HEK293 (cell line): ENCODE data around the gene IRX2.

ENCODE experiments used
- CTCF ChIA-PET: fragments of 350-600 bp; formaldehyde crosslinking; extraction: SDS; loops from one replicate; lab custom pipeline; 2021; ENCODE audit warnings: antibody characterized with exemption; lab: Yijun Ruan, JAX
- POLR2A ChIA-PET: fragments of 300-600 bp; formaldehyde crosslinking; extraction: SDS; loops from one replicate; lab custom pipeline; 2020; ENCODE audit warnings: antibody characterized with exemption, inconsistent platforms; lab: Yijun Ruan, JAX
- H3K27ac ChIP-seq: fragments of 200-500 bp; sonication (Bioruptor generic); 2 replicates; pipeline ENCODE4 v1.5.1; 2014; ENCODE audit warnings: low read depth, low read length, control low read depth, inconsistent platforms; ENCODE audit errors: extremely low read depth
- H3K36me3 ChIP-seq, 2 experiments: fragments of 200-500 bp in 1 of 2; sonication (Bioruptor generic) in 1 of 2; 1 replicate in 1 of 2; 2 replicates in 1 of 2; pipeline ENCODE4 v1.5.1; 2014 to 2017; ENCODE audit warnings: inconsistent platforms in 2 of 2, low read length in 2 of 2; ENCODE audit not compliant: control insufficient read depth in 2 of 2, insufficient read depth in 1 of 2
- H3K4me1 ChIP-seq: fragments of 200-500 bp; sonication (Bioruptor generic); 2 replicates; pipeline ENCODE4 v1.5.1; 2014; ENCODE audit warnings: mild to moderate bottlenecking, low read length, inconsistent platforms; ENCODE audit not compliant: control insufficient read depth, insufficient read depth
- H3K4me3 ChIP-seq: 2 replicates; pipeline ENCODE4 v1.5.1; 2011; ENCODE audit warnings: low read depth, mild to moderate bottlenecking, control low read depth, low read length, moderate library complexity
- H3K9me3 ChIP-seq: fragments of 200-500 bp; sonication (Bioruptor generic); 2 replicates; pipeline ENCODE4 v1.5.1; 2014; ENCODE audit warnings: low read depth, low read length, inconsistent platforms; ENCODE audit not compliant: control insufficient read depth, insufficient read depth
- GFI1B ChIP-seq: fragments of 450-650 bp; formaldehyde crosslinking; IDR thresholded peaks from 2 replicates; pipeline ENCODE4 v1.5.1; 2016; ENCODE audit warnings: missing biosample characterization, missing genetic modification characterization
- OVOL3 ChIP-seq: fragments of 450-650 bp; formaldehyde crosslinking; IDR thresholded peaks from 2 replicates; pipeline ENCODE4 v1.5.1; 2016; ENCODE audit warnings: missing biosample characterization, missing genetic modification characterization
- REST ChIP-seq: fragments of 450-650 bp; formaldehyde crosslinking; IDR thresholded peaks from 2 replicates; pipeline ENCODE4 v1.5.1; 2016; ENCODE audit warnings: missing biosample characterization, missing genetic modification characterization
- TSHZ1 ChIP-seq: fragments of 450-650 bp; formaldehyde crosslinking; IDR thresholded peaks from 2 replicates; pipeline ENCODE4 v1.5.1; 2016; ENCODE audit warnings: missing biosample characterization, missing genetic modification characterization, borderline replicate concordance
- ZNF175 ChIP-seq: fragments of 450-650 bp; formaldehyde crosslinking; IDR thresholded peaks from 2 replicates; pipeline ENCODE4 v1.5.1; 2016; ENCODE audit warnings: missing biosample characterization, missing genetic modification characterization
- ZNF266 ChIP-seq: fragments of 450-650 bp; formaldehyde crosslinking; IDR thresholded peaks from 2 replicates; pipeline ENCODE4 v1.5.1; 2016; ENCODE audit warnings: missing biosample characterization, missing genetic modification characterization, low read depth
- ZNF423 ChIP-seq: fragments of 450-650 bp; formaldehyde crosslinking; IDR thresholded peaks from 2 replicates; pipeline ENCODE4 v1.5.1; 2016; ENCODE audit warnings: missing biosample characterization, missing genetic modification characterization
- ZNF518A ChIP-seq: fragments of 450-650 bp; formaldehyde crosslinking; conservative IDR thresholded peaks from 2 replicates; pipeline ENCODE4 v1.5.1; 2016; ENCODE audit warnings: low read depth, missing biosample characterization, missing genetic modification characterization
- ZNF560 ChIP-seq: fragments of 450-650 bp; formaldehyde crosslinking; IDR thresholded peaks from 2 replicates; pipeline ENCODE4 v1.5.1; 2017; ENCODE audit warnings: missing biosample characterization, missing genetic modification characterization, borderline replicate concordance
- ZNF626 ChIP-seq: fragments of 450-650 bp; sonication (Bioruptor Pico); formaldehyde crosslinking; IDR thresholded peaks from 2 replicates; pipeline ENCODE4 v1.5.1; 2018; ENCODE audit warnings: missing biosample characterization, missing genetic modification characterization, inconsistent platforms
- ZSCAN16 ChIP-seq: fragments of 450-650 bp; formaldehyde crosslinking; IDR thresholded peaks from 2 replicates; pipeline ENCODE4 v1.5.1; 2016; ENCODE audit warnings: missing biosample characterization, missing genetic modification characterization
- ZSCAN23 ChIP-seq: fragments of 450-650 bp; formaldehyde crosslinking; IDR thresholded peaks from 2 replicates; pipeline ENCODE4 v1.5.1; 2016; ENCODE audit warnings: missing biosample characterization, missing genetic modification characterization

The IRX2 gene

GRCh38 chr5:2708132-2708531 is 43.3 kb downstream of the IRX2 start (continued):
- TF ChIP-seq ZNF518A = no peak
- no peak for TF ChIP-seq ZNF423 (tag by site-specific recombination)
- no peak for TF ChIP-seq ZNF266
- TF ChIP-seq OVOL3 (tag by site-specific recombination) = no peak
- TF ChIP-seq ZNF626 (tag by site-specific recombination) = no peak
- no peak for TF ChIP-seq TSHZ1 (tag by site-specific recombination)
- no peak for TF ChIP-seq ZNF560 (tag by site-specific recombination)
- no peak for TF ChIP-seq ZSCAN23 (tag by site-specific recombination)
- no peak for TF ChIP-seq REST (tag by site-specific recombination)

- POLR2A ChIA-PET = no interaction called here
- no peaks in the 10 kb centered on the region for H3K4me1 ChIP-seq
- CTCF ChIA-PET = no interaction called here
- H3K4me3 ChIP-seq = no peak overlapping the region
- no peaks in the 10 kb centered on the region for H3K36me3 ChIP-seq
- H3K27ac ChIP-seq = no peak overlapping the region
- TF ChIP-seq GFI1B (tag by site-specific recombination) = no peak
- no peak for TF ChIP-seq ZSCAN16 (tag by site-specific recombination)
- no peak for TF ChIP-seq ZNF175
- no peaks in the 10 kb centered on the region for H3K9me3 ChIP-seq
Observed at GRCh38 chr5:2705861-2706260, 45.6 kb downstream of the IRX2 start.
